Adrenal gland (tissue), 12 donors: Measurements from ENCODE around the gene OLR1. TPM values are rescaled to one million over a fixed set of nuclear protein-coding genes. Genes with fewer than 3 reads are reported as not detected.
A peak's percentile ranks its signal among the peaks of the same experiment; 100 is the strongest.

Experiments used
- DNase-seq, 7 donors: peaks; one replicate each; pipeline ENCODE4 v3.0.0-alpha.2; 2019 to 2020
- H3K27ac ChIP-seq, 5 donors: fragments of 200-600 bp; sonication (generic) in 4 of 5; 1 replicate in 3 of 5; 2 replicates in 2 of 5; pipeline versions ENCODE4 v1.5.1 to v1.8.0; 2016 to 2020; ENCODE audit warnings: mild to moderate bottlenecking in 1 of 5
- H3K27me3 ChIP-seq: fragments of 200-600 bp; 2 replicates; pipeline ENCODE4 v1.8.0; 2021
- H3K36me3 ChIP-seq, 2 donors: fragments of 200-600 bp; replicated peaks in 1 of 2; 1 replicate in 1 of 2; 2 replicates in 1 of 2; pipeline versions ENCODE4 v1.5.1 to v1.8.0; 2018 to 2022
- H3K4me1 ChIP-seq, 2 donors: fragments of 200-600 bp; replicated peaks in 1 of 2; 1 replicate in 1 of 2; 2 replicates in 1 of 2; pipeline versions ENCODE4 v1.5.1 to v1.8.0; 2018 to 2021
- H3K4me3 ChIP-seq, 4 donors: fragments of 200-600 bp; sonication (generic) in 3 of 4; one replicate each; pipeline ENCODE4 v1.5.1; 2016 to 2018
- H3K9me3 ChIP-seq, 3 donors: fragments of 200-600 bp; sonication (generic) in 1 of 3; replicated peaks in 1 of 3; 1 replicate in 2 of 3; 2 replicates in 1 of 3; pipeline versions ENCODE4 v1.5.1 to v1.8.0; 2016 to 2021
- CTCF ChIP-seq, 6 experiments: fragments of 450-650 bp in 4 of 6; fragments of 200-600 bp in 2 of 6; sonication (generic) in 1 of 6; IDR thresholded peaks; 1 replicate in 5 of 6; 2 replicates in 1 of 6; pipeline versions ENCODE4 v1.5.1 to v1.8.0; 2016 to 2021; ENCODE audit warnings: antibody characterized with exemption in 6 of 6, mild to moderate bottlenecking in 2 of 6, moderate library complexity in 1 of 6
- POLR2A ChIP-seq, 2 donors: fragments of 450-650 bp; IDR thresholded peaks; one replicate each; pipeline ENCODE4 v1.6.1; 2017; ENCODE audit warnings: antibody characterized with exemption in 2 of 2, mild to moderate bottlenecking in 2 of 2, moderate library complexity in 1 of 2
- WGBS, 4 donors: extraction: QIAGEN DNeasy Blood & Tissue Kit in 2 of 4; methylation state at CpG; one replicate each; pipeline versions ENCODE4 v1.1.5 to v1.1.7; 2013 to 2017; 5-methylcytosine and 5-hydroxymethylcytosine counted together
- intact Hi-C, 2 donors: fragments of 100-400 bp; cut with DNase I; formaldehyde crosslinking; loops; one replicate each; pipeline versions ENCODE4 v1.14.1 to v1.15.0; 2022 to 2023
- polyA plus RNA-seq, 3 donors: library from polyadenylated mRNA; stranded (reverse); fragments of 200-250 nt in 2 of 3; fragments of 350-450 nt in 1 of 3; fragmentation: Illumina TruSeq in 1 of 3; extraction: RNeasy Lipid Tissue Mini Kit (QIAGEN cat#74804) in 1 of 3; gene quantifications; one replicate each; pipeline ENCODE4 v1.2.3, GENCODE V29; 2013 to 2014
- total RNA-seq, 9 donors: library from RNA; depleted of rRNA in 4 of 9; stranded (reverse); fragments of >200 nt in 4 of 9; fragments of 120-200 nt in 1 of 9; fragmentation: NEBNext Ultra II Directional in 1 of 9; extraction: Animal tissue kit (Norgen Biotek cat#: 25700) in 1 of 9; gene quantifications; one replicate each; pipeline versions ENCODE4 v1.1.0 to v1.2.4, GENCODE V29; 2013 to 2023
- donor health status: healthy with polysubstance abuse.
- donor health status: Bipolar disorder and iron deficiency.
- donor health status: DM: yes; HTN: yes; CAD: no.
- donor health status: DM: no; HTN: no; CAD: no.
- donor health status: DM: no; HTN: no; CAD: no.
- donor health status: DM: yes; HTN: yes; CAD: no.

OLR1 gene
- total and polyA plus RNA-seq, 12 donors = 0.28 to 2.2 (median 0.68) TPM; not detected in 1

- H3K27me3 ChIP-seq = no peaks in the 10 kb centered on the region
- no peaks in the 10 kb centered on the region for H3K9me3 ChIP-seq
- H3K4me1 ChIP-seq = no peaks in the 10 kb centered on the region
- 69 to 86% (median 74%) methylated on average over 3 of the region's 3 CpGs for WGBS, 4 donors
- TF ChIP-seq POLR2A (IDR thresholded peaks at IDR 0.05) (no peak), CTCF (IDR thresholded peaks at IDR 0.05) (no peak)
- intact Hi-C loops = no loop called here
- H3K36me3 ChIP-seq = no peaks in the 10 kb centered on the region
- DNase-seq = no peak
- no peak overlapping the region for H3K27ac ChIP-seq
- no peak overlapping the region for H3K4me3 ChIP-seq
These were observed 8.8 kb downstream of the OLR1 start for GRCh38 chr12:10163084-10163483.

GRCh38 chr12:10160617-10161385, 11.1 kb downstream of the OLR1 start:
- 52 to 60% (median 55%) methylated on average over 7 of the region's 7 CpGs for WGBS, 4 donors
- Histone ChIP-seq H3K9me3 (no peaks in the 10 kb centered on the region), H3K27me3 (no peaks in the 10 kb centered on the region), H3K36me3 (no peaks in the 10 kb centered on the region), H3K4me1 (no peaks in the 10 kb centered on the region), H3K27ac (no peak overlapping the region), H3K4me3 (no peak overlapping the region)
- intact Hi-C loops = no loop called here
- DNase-seq = peak in 1 of 7 donors; percentile 10
- no peak for TF ChIP-seq POLR2A (IDR thresholded peaks at IDR 0.05)
- TF ChIP-seq CTCF (IDR thresholded peaks at IDR 0.05) = no peak

- no peak overlapping the region for H3K27ac ChIP-seq
- TF ChIP-seq POLR2A (IDR thresholded peaks at IDR 0.05) = no peak
- H3K9me3 ChIP-seq = no peaks in the 10 kb centered on the region
- no peaks in the 10 kb centered on the region for H3K36me3 ChIP-seq
- no peaks in the 10 kb centered on the region for H3K4me1 ChIP-seq
- no peak overlapping the region for H3K4me3 ChIP-seq
- no peaks in the 10 kb centered on the region for H3K27me3 ChIP-seq
- 42 to 67% (median 59%) methylated on average over 3 of the region's 3 CpGs for WGBS, 4 donors
- intact Hi-C loops = no loop called here
- DNase-seq = no peak
These were observed 12.7 kb downstream of the OLR1 start for GRCh38 chr12:10159280-10159679.

GRCh38 chr12:10158406-10158805, 13.5 kb downstream of the OLR1 start:
- no peaks in the 10 kb centered on the region for H3K36me3 ChIP-seq
- DNase-seq = no peak
- TF ChIP-seq POLR2A (IDR thresholded peaks at IDR 0.05) (no peak), CTCF (IDR thresholded peaks at IDR 0.05) (no peak)
- peaks cover 0 to 4% of the 10 kb centered on the region in 2 donors for H3K4me1 ChIP-seq
- H3K4me3 ChIP-seq = no peak overlapping the region
- H3K27me3 ChIP-seq = no peaks in the 10 kb centered on the region
- H3K27ac ChIP-seq = no peak overlapping the region
- intact Hi-C loops = no loop called here
- 67 to 84% (median 77%) methylated on average over 2 of the region's 2 CpGs for WGBS, 4 donors
- no peaks in the 10 kb centered on the region for H3K9me3 ChIP-seq

- DNase-seq = no peak
- intact Hi-C loops = no loop called here
- Histone ChIP-seq H3K4me3 (no peak overlapping the region), H3K4me1 (peaks cover 0 to 4% of the 10 kb centered on the region in 2 donors), H3K27me3 (no peaks in the 10 kb centered on the region), H3K9me3 (no peaks in the 10 kb centered on the region), H3K36me3 (no peaks in the 10 kb centered on the region), H3K27ac (no peak overlapping the region)
- TF ChIP-seq CTCF (IDR thresholded peaks at IDR 0.05) (no peak), POLR2A (IDR thresholded peaks at IDR 0.05) (no peak)
- WGBS, 4 donors = 65 to 75% (median 71%) methylated on average over 3 of the region's 3 CpGs
These were observed 16.0 kb downstream of the OLR1 start for GRCh38 chr12:10155966-10156365.
